Daoy (cell line): ENCODE data around the gene PJA1. TPM values are rescaled to one million over a fixed set of nuclear protein-coding genes. Genes with fewer than 3 reads are reported as not detected.

ENCODE experiments used
- DNase-seq: peaks from one replicate; pipeline ENCODE4 v3.0.0-alpha.2; 2015; ENCODE audit warnings: low read depth
- total RNA-seq: library from RNA; depleted of rRNA; stranded (reverse); fragments of >200 nt; shearing (Covaris generic); gene quantifications from 2 replicates; pipeline ENCODE4 v1.2.3, GENCODE V29; 2014

PJA1 gene
- total RNA-seq, 1 experiment from 2014 or later = 37.5 TPM

DNA sequence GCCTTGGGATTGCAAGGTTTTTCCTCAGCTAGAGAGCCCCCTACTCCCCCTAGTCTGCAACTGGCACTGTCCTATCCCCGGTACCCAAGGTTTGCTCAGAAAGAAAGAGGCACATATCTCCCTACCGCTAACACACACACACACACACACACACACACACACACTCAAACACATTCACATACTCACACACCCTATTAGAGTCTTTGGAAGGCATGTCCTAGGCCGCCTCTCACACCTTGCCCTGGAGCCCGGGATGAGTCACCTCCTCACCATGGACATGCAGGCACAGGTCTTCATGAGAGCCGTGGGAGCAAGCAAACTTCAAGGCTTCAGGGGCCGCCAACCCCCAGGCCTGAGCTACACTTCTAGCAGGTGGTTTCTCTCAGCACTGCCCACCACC, 49.2 kb downstream of the PJA1 start:
- DNase-seq = no peak

DNA sequence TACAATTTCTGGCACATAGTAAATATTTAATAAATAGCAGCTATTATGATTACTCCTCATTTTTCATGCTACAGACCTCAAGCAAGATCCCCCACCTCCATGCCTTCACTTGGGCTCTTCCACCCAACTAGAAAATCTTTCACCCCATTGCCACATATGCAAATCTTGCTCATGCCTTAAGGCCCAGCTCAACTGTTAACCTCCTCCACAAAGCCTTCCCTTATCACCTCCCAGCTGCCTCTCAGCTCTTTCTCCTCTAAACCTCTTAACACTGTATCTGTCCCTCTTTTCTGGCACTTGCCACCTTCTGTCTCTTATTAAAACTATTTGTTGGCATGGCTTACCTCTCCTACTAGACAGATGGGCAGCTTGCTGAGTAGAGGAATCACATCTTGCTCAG, 51.5 kb downstream of the PJA1 start:
- DNase-seq = no peak
